Left lung (tissue), 10 donors: ENCODE measurements around the gene GRK6. TPM values are rescaled to one million over a fixed set of nuclear protein-coding genes. Genes with fewer than 3 reads are reported as not detected.

Experiments used
- ATAC-seq: fragments of 200-7000 bp; cut with Tn5 transposase; one replicate; pipeline ENCODE4 v1.9.1; 2020; ENCODE audit warnings: moderate library complexity
- DNase-seq, 4 donors: peaks; one replicate each; pipeline ENCODE4 v3.0.0-alpha.2; 2013 to 2020
- H3K27ac ChIP-seq, 2 donors: fragments of 200-600 bp; sonication (generic) in 1 of 2; one replicate each; pipeline versions ENCODE4 v1.5.0 to v1.8.0; 2020 to 2021
- H3K27me3 ChIP-seq, 2 donors: fragments of 200-600 bp; sonication (generic) in 1 of 2; one replicate each; pipeline versions ENCODE4 v1.5.0 to v1.8.0; 2020 to 2021
- H3K36me3 ChIP-seq, 2 donors: fragments of 200-600 bp; sonication (generic) in 1 of 2; one replicate each; pipeline versions ENCODE4 v1.5.0 to v1.8.0; 2020 to 2021
- H3K4me1 ChIP-seq, 2 donors: fragments of 200-600 bp; one replicate each; pipeline ENCODE4 v1.8.0; 2021
- H3K4me3 ChIP-seq, 2 donors: fragments of 200-600 bp; sonication (generic) in 1 of 2; one replicate each; pipeline versions ENCODE4 v1.5.0 to v1.8.0; 2020 to 2021; ENCODE audit warnings: mild to moderate bottlenecking in 1 of 2
- H3K9me3 ChIP-seq, 2 donors: fragments of 200-600 bp; sonication (generic) in 1 of 2; one replicate each; pipeline versions ENCODE4 v1.5.0 to v1.8.0; 2020 to 2021
- intact Hi-C, 2 donors: fragments of 100-400 bp; cut with DNase I; formaldehyde crosslinking; loops; one replicate each; pipeline versions ENCODE4 v1.11.2 to v1.14.2; 2022
- polyA plus RNA-seq, 6 donors: library from polyadenylated mRNA; unstranded; fragments of 120-200 nt; gene quantifications; one replicate each; pipeline ENCODE4 v1.2.1, GENCODE V29; 2013; ENCODE audit not compliant: insufficient read length in 6 of 6
- total RNA-seq, 2 donors: library from RNA; stranded (reverse); fragmentation: NEBNext Ultra II Directional; extraction: Animal tissue kit (Norgen Biotek cat#: 25700); gene quantifications; one replicate each; pipeline ENCODE4 v1.2.1, GENCODE V29; 2021
- TF ChIP-seq, protein P1 (sequence below), 2 donors: fragments of 200-600 bp; sonication (generic) in 1 of 2; IDR thresholded peaks; one replicate each; pipeline versions ENCODE4 v1.5.0 to v1.8.0; 2021; ENCODE audit warnings: antibody characterized with exemption in 2 of 2
- donor health status: DM: no; HTN: yes; CAD: no.
- donor health status: DM: no; HTN: no; CAD: no.

GRK6 gene
- total and polyA plus RNA-seq, 8 donors = 15.7 to 57.1 (median 25.4) TPM

DNA sequence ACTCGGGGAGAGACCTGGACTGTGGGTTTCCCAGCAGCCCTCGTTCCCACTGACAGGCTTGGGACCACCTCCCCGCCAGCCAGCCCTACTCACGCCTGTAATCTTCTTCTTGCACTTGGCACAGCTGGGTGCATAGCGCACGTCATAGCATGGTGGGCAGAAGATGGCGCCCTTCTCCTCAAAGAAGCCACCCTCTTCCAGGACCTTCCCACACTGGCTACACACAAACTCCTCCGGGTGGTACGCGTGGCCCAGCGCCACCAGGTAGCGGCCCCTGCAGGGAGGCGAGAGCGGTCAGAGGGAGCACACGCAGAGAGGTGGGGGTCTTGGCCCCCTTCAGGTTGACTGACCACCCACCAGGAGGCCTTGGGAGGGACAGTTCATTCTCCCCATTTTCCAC is 61.5 kb downstream of the GRK6 start:
- H3K4me3 ChIP-seq = no peak overlapping the region
- DNase-seq (no peak), ATAC-seq (no peak)
- no peak overlapping the region for H3K27ac ChIP-seq
- H3K4me1 ChIP-seq = peaks cover 0 to 24% of the 10 kb centered on the region in 2 donors
- no peaks in the 10 kb centered on the region for H3K27me3 ChIP-seq
- H3K36me3 ChIP-seq = peaks cover 0 to 100% of the 10 kb centered on the region in 2 donors
- TF ChIP-seq, protein P1, sequence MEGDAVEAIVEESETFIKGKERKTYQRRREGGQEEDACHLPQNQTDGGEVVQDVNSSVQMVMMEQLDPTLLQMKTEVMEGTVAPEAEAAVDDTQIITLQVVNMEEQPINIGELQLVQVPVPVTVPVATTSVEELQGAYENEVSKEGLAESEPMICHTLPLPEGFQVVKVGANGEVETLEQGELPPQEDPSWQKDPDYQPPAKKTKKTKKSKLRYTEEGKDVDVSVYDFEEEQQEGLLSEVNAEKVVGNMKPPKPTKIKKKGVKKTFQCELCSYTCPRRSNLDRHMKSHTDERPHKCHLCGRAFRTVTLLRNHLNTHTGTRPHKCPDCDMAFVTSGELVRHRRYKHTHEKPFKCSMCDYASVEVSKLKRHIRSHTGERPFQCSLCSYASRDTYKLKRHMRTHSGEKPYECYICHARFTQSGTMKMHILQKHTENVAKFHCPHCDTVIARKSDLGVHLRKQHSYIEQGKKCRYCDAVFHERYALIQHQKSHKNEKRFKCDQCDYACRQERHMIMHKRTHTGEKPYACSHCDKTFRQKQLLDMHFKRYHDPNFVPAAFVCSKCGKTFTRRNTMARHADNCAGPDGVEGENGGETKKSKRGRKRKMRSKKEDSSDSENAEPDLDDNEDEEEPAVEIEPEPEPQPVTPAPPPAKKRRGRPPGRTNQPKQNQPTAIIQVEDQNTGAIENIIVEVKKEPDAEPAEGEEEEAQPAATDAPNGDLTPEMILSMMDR (IDR thresholded peaks at IDR 0.05) = no peak
- intact Hi-C loops = no loop called here
- no peaks in the 10 kb centered on the region for H3K9me3 ChIP-seq

DNA sequence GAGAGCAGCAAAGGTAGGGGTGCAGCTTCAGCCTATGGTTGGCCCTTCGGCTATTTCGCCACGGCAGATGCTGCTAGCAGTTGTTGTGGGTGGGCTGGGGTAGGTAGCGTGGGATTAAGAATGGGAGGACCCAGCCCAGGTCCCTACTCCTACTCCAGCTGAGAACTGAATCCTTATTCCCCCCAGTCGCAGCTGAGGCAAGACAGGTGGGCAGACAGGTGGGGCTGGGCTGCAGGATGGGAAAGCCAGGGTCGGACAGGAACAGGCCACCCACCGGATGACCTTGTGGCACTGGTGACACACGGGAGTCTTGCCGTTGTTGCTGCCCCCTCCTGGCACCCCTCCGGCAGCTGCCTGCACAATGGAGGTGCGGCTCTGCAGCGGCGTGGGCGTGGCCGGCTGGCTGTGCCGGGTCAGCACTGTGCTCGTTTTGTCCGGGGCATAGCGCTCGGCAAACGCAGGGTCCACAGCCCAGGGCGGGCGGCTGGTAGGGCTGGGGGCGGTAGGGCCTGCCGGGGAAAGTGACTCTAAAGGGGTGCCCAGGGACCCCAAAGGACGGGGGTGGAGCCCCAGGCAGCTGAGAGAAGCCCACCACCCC is 62.7 kb downstream of the GRK6 start:
- H3K9me3 ChIP-seq = no peaks in the 10 kb centered on the region
- DNase-seq (peak in 1 of 4 donors; percentile 76), ATAC-seq (no peak)
- peaks cover 0 to 91% of the 10 kb centered on the region in 2 donors for H3K36me3 ChIP-seq
- TF ChIP-seq, protein P1 (IDR thresholded peaks at IDR 0.05) = no peak
- H3K27me3 ChIP-seq = no peaks in the 10 kb centered on the region
- intact Hi-C loops = no loop called here
- peaks cover 8 to 37% of the 10 kb centered on the region in 2 donors for H3K4me1 ChIP-seq
- H3K27ac ChIP-seq = no peak overlapping the region
- no peak overlapping the region for H3K4me3 ChIP-seq

DNA sequence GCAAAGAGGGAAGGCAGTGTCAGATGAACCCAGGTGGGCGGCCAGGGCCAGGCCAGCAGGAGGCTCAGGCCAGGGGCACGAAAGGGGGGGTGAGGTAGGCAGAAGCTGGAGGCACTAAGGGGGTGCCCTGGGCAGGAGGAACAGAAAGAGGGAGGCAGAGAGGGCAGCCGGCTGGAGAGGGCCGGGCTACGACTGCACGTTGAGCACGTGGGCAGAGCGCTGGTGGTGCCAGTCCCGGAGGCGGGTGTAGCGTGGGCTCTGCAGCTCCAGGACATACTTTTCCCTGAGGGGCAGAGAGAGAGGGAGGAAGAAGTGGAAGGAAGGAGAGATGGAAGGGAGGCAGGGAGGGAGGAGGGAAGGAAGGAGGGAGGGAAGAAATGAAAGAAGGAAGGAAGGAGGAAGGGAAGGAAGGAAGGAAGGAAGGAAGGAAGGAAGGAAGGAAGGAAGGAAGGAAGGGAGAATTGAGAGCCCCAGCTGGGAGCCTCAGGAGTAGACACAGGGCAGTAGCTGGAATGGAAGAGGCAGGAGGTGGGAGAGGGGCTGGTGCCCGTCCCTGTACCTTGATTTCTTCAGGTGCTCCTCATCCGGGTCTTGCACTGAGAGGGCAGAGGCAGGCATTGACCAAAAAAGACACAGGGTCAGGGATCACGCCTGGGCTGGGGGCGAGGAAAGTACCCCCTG is 64.0 kb downstream of the GRK6 start:
- Histone ChIP-seq H3K27ac (no peak overlapping the region), H3K36me3 (peaks cover 0 to 78% of the 10 kb centered on the region in 2 donors), H3K9me3 (no peaks in the 10 kb centered on the region), H3K4me1 (peaks cover 19 to 49% of the 10 kb centered on the region in 2 donors), H3K4me3 (no peak overlapping the region), H3K27me3 (no peaks in the 10 kb centered on the region)
- TF ChIP-seq, protein P1 (IDR thresholded peaks at IDR 0.05) = no peak
- intact Hi-C loops = no loop called here
- ATAC-seq = no peak
- no peak for DNase-seq

DNA sequence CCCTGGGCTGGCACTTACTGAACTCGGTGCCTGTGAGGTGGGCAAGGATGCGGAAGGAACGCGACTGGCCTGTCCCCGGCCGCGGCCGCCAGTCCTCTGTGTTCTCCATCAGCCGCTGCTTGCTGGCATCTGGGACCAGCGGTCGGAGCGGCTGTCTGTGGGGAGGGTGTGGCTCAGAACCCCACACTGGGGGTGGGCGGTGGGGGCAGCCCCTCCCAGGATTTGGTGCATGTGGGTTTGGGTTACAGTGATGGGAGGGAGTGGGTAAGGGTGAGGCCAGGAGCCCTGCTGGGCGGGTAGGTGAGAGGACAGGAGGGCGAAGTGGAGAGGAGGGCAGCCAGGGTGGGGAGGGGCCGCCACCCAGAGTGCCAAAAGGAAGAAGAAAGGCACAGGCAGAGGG is 64.5 kb downstream of the GRK6 start:
- H3K4me3 ChIP-seq = no peak overlapping the region
- peaks cover 24 to 54% of the 10 kb centered on the region in 2 donors for H3K4me1 ChIP-seq
- ATAC-seq (no peak), DNase-seq (peak in 1 of 4 donors; percentile 76)
- no peak overlapping the region for H3K27ac ChIP-seq
- TF ChIP-seq, protein P1 (IDR thresholded peaks at IDR 0.05) = no peak
- intact Hi-C loops = no loop called here
- peaks cover 0 to 73% of the 10 kb centered on the region in 2 donors for H3K36me3 ChIP-seq
- no peaks in the 10 kb centered on the region for H3K9me3 ChIP-seq
- H3K27me3 ChIP-seq = no peaks in the 10 kb centered on the region

DNA sequence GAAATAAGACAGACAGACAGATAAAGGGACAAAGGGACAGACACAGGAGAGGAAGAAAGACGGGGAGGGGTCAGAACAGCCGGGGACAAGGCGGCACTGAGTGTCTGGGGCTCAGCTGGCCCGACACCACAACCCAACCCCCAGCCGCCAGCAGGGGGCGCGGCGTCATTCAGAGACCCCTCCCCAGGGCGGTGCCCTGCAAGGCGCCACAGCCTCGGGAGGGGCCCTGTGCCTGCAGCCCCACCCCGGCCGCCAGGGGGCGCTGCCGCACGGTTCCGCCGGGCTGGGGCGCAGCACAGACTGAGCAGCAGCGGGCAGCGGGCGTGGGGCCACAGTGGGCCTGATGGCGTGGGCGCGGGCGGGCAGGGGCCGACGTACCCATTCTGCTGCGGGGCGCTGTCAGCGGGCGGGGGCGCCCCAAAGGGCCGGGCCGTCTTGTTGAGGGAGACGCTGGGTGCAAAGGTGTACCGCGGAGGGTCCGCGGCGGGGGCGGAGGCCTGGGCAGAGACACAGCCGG is 65.0 kb downstream of the GRK6 start:
- no peak overlapping the region for H3K4me3 ChIP-seq
- no peak overlapping the region for H3K27ac ChIP-seq
- H3K4me1 ChIP-seq = peaks cover 29 to 59% of the 10 kb centered on the region in 2 donors
- no peaks in the 10 kb centered on the region for H3K9me3 ChIP-seq
- ATAC-seq (no peak), DNase-seq (peak in 2 of 4 donors; percentile 46 to 85)
- TF ChIP-seq, protein P1 (IDR thresholded peaks at IDR 0.05) = peak; percentile 47 to 69
- H3K36me3 ChIP-seq = peaks cover 0 to 68% of the 10 kb centered on the region in 2 donors
- H3K27me3 ChIP-seq = no peaks in the 10 kb centered on the region
- intact Hi-C loops = no loop called here
